Subcutaneous abdominal adipose tissue (tissue), 5 donors: ENCODE data around the gene RBL1.
"Not testable (repeated sequence)": the region's sequence is repeated elsewhere in the genome, so short reads cannot be mapped to it uniquely, and the experiment has no call there.

ENCODE experiments used
- H3K27ac ChIP-seq: one replicate; pipeline ENCODE4 v1.7.0; 2013; ENCODE audit warnings: low read depth, mild to moderate bottlenecking, inconsistent platforms, low read length, moderate library complexity
- H3K27me3 ChIP-seq, 5 donors: one replicate each; pipeline ENCODE4 v1.7.0; 2013; ENCODE audit warnings: low read length in 5 of 5, inconsistent platforms in 1 of 5; ENCODE audit not compliant: control insufficient read depth in 5 of 5, insufficient read depth in 4 of 5
- H3K36me3 ChIP-seq, 5 donors: one replicate each; pipeline ENCODE4 v1.7.0; 2013; ENCODE audit warnings: low read length in 5 of 5; ENCODE audit not compliant: control insufficient read depth in 5 of 5, insufficient read depth in 5 of 5
- H3K4me1 ChIP-seq, 5 donors: one replicate each; pipeline ENCODE4 v1.7.0; 2013; ENCODE audit warnings: low read length in 5 of 5, mild to moderate bottlenecking in 3 of 5, moderate library complexity in 1 of 5; ENCODE audit not compliant: control insufficient read depth in 5 of 5, insufficient read depth in 5 of 5
- H3K4me3 ChIP-seq, 5 donors: one replicate each; pipeline ENCODE4 v1.7.0; 2013; ENCODE audit warnings: low read length in 5 of 5, low read depth in 1 of 5
- H3K9ac ChIP-seq, 5 donors: one replicate each; pipeline ENCODE4 v1.7.0; 2013; ENCODE audit warnings: low read length in 5 of 5, mild to moderate bottlenecking in 4 of 5, moderate library complexity in 3 of 5
- H3K9me3 ChIP-seq, 5 donors: one replicate each; pipeline ENCODE4 v1.7.0; 2013; ENCODE audit warnings: low read length in 5 of 5; ENCODE audit not compliant: control insufficient read depth in 5 of 5
- donor health status: healthy.
- donor health status: healthy.
- donor health status: healthy.
- donor health status: healthy.
- donor health status: healthy.

The RBL1 gene

GRCh38 chr20:37032077-37032476, 63.7 kb downstream of the RBL1 start:
- H3K4me3 ChIP-seq = no peak overlapping the region
- no peaks in the 10 kb centered on the region for H3K4me1 ChIP-seq
- H3K9ac ChIP-seq = no peak overlapping the region
- peaks cover 0 to 7% (median 0%) of the 10 kb centered on the region in 5 donors for H3K9me3 ChIP-seq
- no peak overlapping the region for H3K27ac ChIP-seq
- peaks cover 3 to 23% (median 8%) of the 10 kb centered on the region in 5 donors for H3K36me3 ChIP-seq
- H3K27me3 ChIP-seq = no peaks in the 10 kb centered on the region

- Histone ChIP-seq H3K36me3 (peaks cover 5 to 24% (median 15%) of the 10 kb centered on the region in 5 donors), H3K4me1 (no peaks in the 10 kb centered on the region), H3K9ac (no peak overlapping the region), H3K4me3 (no peak overlapping the region), H3K27me3 (no peaks in the 10 kb centered on the region), H3K9me3 (no peaks in the 10 kb centered on the region), H3K27ac (no peak overlapping the region)
Observed at GRCh38 chr20:37020636-37021035, 75.2 kb downstream of the RBL1 start.

GRCh38 chr20:37012631-37013030, 83.2 kb downstream of the RBL1 start:
- Histone ChIP-seq H3K4me1 (peaks cover 0 to 16% (median 10%) of the 10 kb centered on the region in 5 donors), H3K36me3 (peaks cover 0 to 12% (median 5%) of the 10 kb centered on the region in 5 donors)
- not testable (repeated sequence) for H3K27me3 ChIP-seq, H3K9ac ChIP-seq, H3K27ac ChIP-seq, H3K4me3 ChIP-seq, H3K9me3 ChIP-seq

- not testable (repeated sequence) for H3K4me3 ChIP-seq, H3K27ac ChIP-seq, H3K9ac ChIP-seq, H3K36me3 ChIP-seq, H3K27me3 ChIP-seq, H3K9me3 ChIP-seq
- H3K4me1 ChIP-seq = peaks cover 0 to 20% (median 17%) of the 10 kb centered on the region in 5 donors
Observed at GRCh38 chr20:37011858-37012257, 83.9 kb downstream of the RBL1 start.

GRCh38 chr20:37011147-37011546, 84.7 kb downstream of the RBL1 start:
- Histone ChIP-seq H3K4me3 (no peak overlapping the region), H3K27me3 (no peaks in the 10 kb centered on the region), H3K4me1 (peaks cover 0 to 20% (median 17%) of the 10 kb centered on the region in 5 donors), H3K27ac (no peak overlapping the region), H3K9me3 (no peaks in the 10 kb centered on the region), H3K36me3 (peaks cover 0 to 3% (median 0%) of the 10 kb centered on the region in 5 donors), H3K9ac (no peak overlapping the region)

- peak overlapping the region; percentile 86 for H3K27ac ChIP-seq
- no peaks in the 10 kb centered on the region for H3K27me3 ChIP-seq
- H3K9ac ChIP-seq = peak overlapping the region in 2 of 5 donors; percentile 56
- no peaks in the 10 kb centered on the region for H3K9me3 ChIP-seq
- H3K4me1 ChIP-seq = peaks cover 0 to 20% (median 17%) of the 10 kb centered on the region in 5 donors
- peaks cover 0 to 6% (median 3%) of the 10 kb centered on the region in 5 donors for H3K36me3 ChIP-seq
- peak overlapping the region in 2 of 5 donors; percentile 7 to 40 for H3K4me3 ChIP-seq
Observed at GRCh38 chr20:37007898-37008649, 87.7 kb downstream of the RBL1 start.

- H3K9ac ChIP-seq, H3K9me3 ChIP-seq, H3K36me3 ChIP-seq, H3K27me3 ChIP-seq, H3K27ac ChIP-seq, H3K4me3 ChIP-seq: not testable (repeated sequence)
- H3K4me1 ChIP-seq = peaks cover 0 to 20% (median 17%) of the 10 kb centered on the region in 5 donors
Observed at GRCh38 chr20:37005062-37005942, 90.5 kb downstream of the RBL1 start.

- H3K9me3 ChIP-seq, H3K36me3 ChIP-seq, H3K9ac ChIP-seq, H3K4me3 ChIP-seq, H3K4me1 ChIP-seq, H3K27me3 ChIP-seq, H3K27ac ChIP-seq: not testable (repeated sequence)
Observed at GRCh38 chr20:37001634-37002033, 94.2 kb downstream of the RBL1 start.

- H3K9me3 ChIP-seq, H3K9ac ChIP-seq, H3K27ac ChIP-seq, H3K4me1 ChIP-seq, H3K27me3 ChIP-seq, H3K36me3 ChIP-seq, H3K4me3 ChIP-seq: not testable (repeated sequence)
Observed at GRCh38 chr20:37000171-37000570, 95.6 kb downstream of the RBL1 start.

GRCh38 chr20:36998652-36999051, 97.1 kb downstream of the RBL1 start:
- Histone ChIP-seq H3K9ac (no peak overlapping the region), H3K36me3 (peaks cover 0 to 8% (median 5%) of the 10 kb centered on the region in 5 donors), H3K4me1 (no peaks in the 10 kb centered on the region), H3K27me3 (no peaks in the 10 kb centered on the region), H3K4me3 (no peak overlapping the region), H3K9me3 (no peaks in the 10 kb centered on the region), H3K27ac (no peak overlapping the region)
